Activated naive CD4-positive, alpha-beta T cell treated with anti-CD3 and anti-CD28 coated beads for 36 hours (primary cell): ENCODE data around the gene MAN1C1. TPM values are rescaled to one million over a fixed set of nuclear protein-coding genes. Genes with fewer than 3 reads are reported as not detected.
"Not testable (repeated sequence)": the region's sequence is repeated elsewhere in the genome, so short reads cannot be mapped to it uniquely, and the experiment has no call there.

Experiments used
- CTCF ChIA-PET: fragments of 350-600 bp; sonication (Branson Sonifier 250); formaldehyde crosslinking; loops from one replicate; lab custom pipeline; 2021; ENCODE audit warnings: antibody characterized with exemption; lab: Charles Lee
- DNase-seq: peaks from one replicate; pipeline ENCODE4 v3.0.0-alpha.2; 2020
- H3K27ac Mint-ChIP-seq: one replicate; pipeline ENCODE4 v1.8.0; 2021; ENCODE audit warnings: mild to moderate bottlenecking, mixed read lengths
- H3K27me3 Mint-ChIP-seq: one replicate; pipeline ENCODE4 v1.8.0; 2021; ENCODE audit warnings: low read depth, mixed read lengths
- H3K36me3 Mint-ChIP-seq: one replicate; pipeline ENCODE4 v1.8.0; 2021; ENCODE audit warnings: low read depth, mixed read lengths
- H3K4me1 Mint-ChIP-seq: one replicate; pipeline ENCODE4 v1.8.0; 2021; ENCODE audit warnings: low read depth, mixed read lengths
- H3K4me3 Mint-ChIP-seq: one replicate; pipeline ENCODE4 v1.8.0; 2021; ENCODE audit warnings: mild to moderate bottlenecking, moderate library complexity, mixed read lengths
- H3K9me3 Mint-ChIP-seq: one replicate; pipeline ENCODE4 v1.8.0; 2021; ENCODE audit warnings: mixed read lengths
- intact Hi-C: fragments of 100-400 bp; cut with micrococcal nuclease; formaldehyde crosslinking; loops from one replicate; pipeline ENCODE4 v1.15.1; 2023
- total RNA-seq, 2 experiments: library from RNA; stranded (reverse); gene quantifications; one replicate each; pipeline ENCODE4 v1.2.3, GENCODE V29; 2021

Gene MAN1C1
- total RNA-seq, 2 experiments from 2014 or later, result 4.9 to 6.3 TPM

DNA sequence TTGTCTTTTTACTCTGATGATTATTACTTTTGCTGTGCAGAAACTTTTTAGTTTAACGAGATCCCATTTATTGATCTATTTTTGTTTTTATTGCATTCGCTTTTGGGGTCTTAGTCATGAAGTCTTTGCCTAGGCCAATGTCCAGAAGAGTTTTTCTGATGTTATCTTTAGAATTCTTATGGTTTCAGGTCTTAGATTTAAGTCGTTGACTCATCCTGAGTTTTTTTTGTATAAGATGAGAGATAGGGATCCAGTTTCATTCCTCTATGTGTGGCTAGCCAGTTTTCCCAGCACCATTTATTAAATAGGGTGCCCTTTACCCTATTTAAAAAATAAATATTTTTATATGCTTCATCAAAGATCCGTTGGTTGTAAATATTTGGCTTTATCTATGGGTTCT lies 13.2 kb downstream of the MAN1C1 start:
- Mint-ChIP-seq H3K4me3 (peak overlapping the region; percentile 7), H3K36me3 (no peaks in the 10 kb centered on the region), H3K27me3 (no peaks in the 10 kb centered on the region), H3K27ac (peak overlapping the region; percentile 2), H3K4me1 (peaks cover 67% of the 10 kb centered on the region), H3K9me3 (peaks cover 5% of the 10 kb centered on the region)
- intact Hi-C loops, result loop anchor here (1.0 kb wide), 3 partner anchors 11 to 46 kb away; no protein-coding TSS in a partner anchor
- CTCF ChIA-PET, result no interaction called here
- no peak for DNase-seq

DNA sequence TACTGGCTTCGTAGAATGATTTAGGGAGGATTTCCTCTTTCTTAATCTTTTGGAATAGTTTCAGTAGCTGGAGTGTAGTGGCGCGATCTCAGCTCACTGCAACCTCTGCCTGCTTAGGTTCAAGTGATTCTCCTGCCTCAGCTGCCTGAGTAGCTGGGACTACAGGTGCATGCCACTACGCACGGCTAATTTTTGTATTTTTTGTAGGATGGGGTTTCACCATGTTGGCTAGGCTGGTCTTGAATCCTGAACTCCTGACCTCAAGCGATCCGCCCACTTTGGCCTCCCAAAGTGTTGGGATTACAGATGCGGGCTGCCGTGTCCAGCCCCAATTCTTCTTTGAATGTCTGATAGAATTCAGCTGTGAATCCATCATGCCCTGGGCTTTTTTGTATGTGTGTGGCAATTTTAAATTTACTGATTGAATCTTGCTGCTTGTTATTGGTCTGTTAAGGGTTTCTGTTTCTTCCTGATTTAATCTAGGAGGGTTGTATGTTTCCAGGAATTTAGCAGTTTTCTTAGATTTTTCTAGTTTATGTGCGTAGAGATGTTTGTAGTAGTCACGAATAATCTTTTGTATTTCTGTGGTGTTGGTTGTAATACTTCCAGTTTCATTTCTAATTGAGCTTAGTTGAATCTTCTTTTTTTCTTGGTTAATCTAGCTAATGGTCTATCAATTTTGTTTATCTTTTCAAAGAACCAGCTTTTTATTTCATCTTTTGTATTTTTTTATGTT lies 15.3 kb downstream of the MAN1C1 start:
- Mint-ChIP-seq H3K36me3 (peaks cover 5% of the 10 kb centered on the region), H3K4me3 (peak overlapping the region; percentile 82), H3K4me1 (peaks cover 71% of the 10 kb centered on the region), H3K9me3 (peaks cover 5% of the 10 kb centered on the region), H3K27ac (peak overlapping the region; percentile 87), H3K27me3 (no peaks in the 10 kb centered on the region)
- peak; percentile 34 for DNase-seq
- intact Hi-C loops, result no loop called here
- CTCF ChIA-PET, result interaction anchor here (0.5 to 2.3 kb wide), 10 partner anchors 8 to 167 kb away, joined by 3 to 30 read pairs (median 3); no protein-coding TSS in a partner anchor

DNA sequence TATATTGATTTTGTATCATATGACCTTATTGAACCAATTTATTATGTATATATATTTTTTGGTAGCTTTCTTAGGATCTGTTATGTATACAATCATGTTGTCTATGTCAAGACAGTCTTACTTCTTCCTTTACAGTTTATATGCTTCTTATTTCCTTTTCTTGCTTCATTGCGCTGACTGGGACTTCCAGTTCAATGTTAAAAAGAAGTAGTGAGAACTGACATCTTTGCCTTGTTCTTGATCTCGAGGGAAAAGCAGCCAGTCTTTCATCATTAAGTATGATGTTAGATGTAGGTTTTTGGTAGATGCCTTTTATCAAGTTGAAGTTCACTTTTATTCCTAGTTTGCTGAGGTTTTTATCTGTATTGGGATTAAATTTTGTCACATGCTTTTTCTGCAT lies 17.5 kb downstream of the MAN1C1 start:
- H3K27ac Mint-ChIP-seq, result peak overlapping the region; percentile 64
- H3K4me3 Mint-ChIP-seq, result peak overlapping the region; percentile 48
- peaks cover 5% of the 10 kb centered on the region for H3K9me3 Mint-ChIP-seq
- peaks cover 73% of the 10 kb centered on the region for H3K4me1 Mint-ChIP-seq
- CTCF ChIA-PET, result interaction anchor here (1.3 kb wide), 1 partner anchor 42 kb away, joined by 3 read pairs; no protein-coding TSS in a partner anchor
- intact Hi-C loops, result no loop called here
- peaks cover 5% of the 10 kb centered on the region for H3K36me3 Mint-ChIP-seq
- no peak for DNase-seq
- H3K27me3 Mint-ChIP-seq, result no peaks in the 10 kb centered on the region

DNA sequence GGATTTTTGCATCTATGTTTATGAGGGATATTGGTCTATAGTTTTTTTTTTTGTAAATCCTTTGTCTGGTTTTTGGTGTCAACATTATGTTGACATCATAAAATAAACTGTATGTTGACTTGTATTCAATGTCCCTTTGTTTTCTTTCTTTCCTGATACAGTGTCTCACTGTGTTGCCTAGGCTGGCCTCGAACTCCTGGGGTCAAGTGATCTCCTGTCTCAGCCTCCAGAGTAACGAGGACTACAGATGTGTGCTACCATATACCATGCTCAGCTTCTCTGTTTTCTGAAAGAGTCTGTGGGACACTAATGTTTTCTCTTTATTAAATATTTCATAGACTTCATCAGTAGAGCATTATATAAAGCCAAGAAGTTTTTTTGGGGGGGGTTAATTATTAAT lies 18.3 kb downstream of the MAN1C1 start:
- Mint-ChIP-seq H3K36me3 (peaks cover 9% of the 10 kb centered on the region), H3K27me3 (no peaks in the 10 kb centered on the region), H3K4me1 (peaks cover 72% of the 10 kb centered on the region), H3K9me3 (peaks cover 8% of the 10 kb centered on the region), H3K27ac (peak overlapping the region; percentile 25), H3K4me3 (peak overlapping the region; percentile 15)
- intact Hi-C loops, result no loop called here
- CTCF ChIA-PET, result interaction anchor here (1.2 kb wide), 1 partner anchor 10 kb away, joined by 4 read pairs; no protein-coding TSS in a partner anchor
- no peak for DNase-seq

DNA sequence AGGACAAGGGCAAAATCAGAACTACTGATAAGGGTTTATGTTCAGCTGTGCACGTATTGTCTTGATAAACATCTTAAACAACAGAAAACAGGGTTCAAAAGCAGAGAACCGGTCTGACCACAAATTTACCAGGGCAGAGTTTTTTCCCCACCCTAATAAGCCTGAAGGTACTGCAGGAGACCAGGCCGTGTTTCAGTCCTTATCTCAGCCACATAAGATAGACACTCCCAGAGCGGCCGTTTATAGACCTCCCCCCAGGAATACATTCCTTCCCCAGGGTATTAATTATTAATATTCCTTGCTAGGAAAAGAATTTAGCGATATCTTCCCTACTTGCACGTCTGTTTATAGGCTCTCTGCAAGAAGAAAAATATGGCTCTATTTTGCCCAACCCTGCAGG lies 19.6 kb downstream of the MAN1C1 start:
- H3K9me3 Mint-ChIP-seq, intact Hi-C loops, DNase-seq, H3K27me3 Mint-ChIP-seq, H3K36me3 Mint-ChIP-seq, H3K4me3 Mint-ChIP-seq, H3K27ac Mint-ChIP-seq: not testable (repeated sequence)
- CTCF ChIA-PET, result interaction anchor here (1.2 to 1.4 kb wide), 2 partner anchors 9 to 17 kb away, joined by 3 to 4 read pairs; no protein-coding TSS in a partner anchor
- peaks cover 73% of the 10 kb centered on the region for H3K4me1 Mint-ChIP-seq

DNA sequence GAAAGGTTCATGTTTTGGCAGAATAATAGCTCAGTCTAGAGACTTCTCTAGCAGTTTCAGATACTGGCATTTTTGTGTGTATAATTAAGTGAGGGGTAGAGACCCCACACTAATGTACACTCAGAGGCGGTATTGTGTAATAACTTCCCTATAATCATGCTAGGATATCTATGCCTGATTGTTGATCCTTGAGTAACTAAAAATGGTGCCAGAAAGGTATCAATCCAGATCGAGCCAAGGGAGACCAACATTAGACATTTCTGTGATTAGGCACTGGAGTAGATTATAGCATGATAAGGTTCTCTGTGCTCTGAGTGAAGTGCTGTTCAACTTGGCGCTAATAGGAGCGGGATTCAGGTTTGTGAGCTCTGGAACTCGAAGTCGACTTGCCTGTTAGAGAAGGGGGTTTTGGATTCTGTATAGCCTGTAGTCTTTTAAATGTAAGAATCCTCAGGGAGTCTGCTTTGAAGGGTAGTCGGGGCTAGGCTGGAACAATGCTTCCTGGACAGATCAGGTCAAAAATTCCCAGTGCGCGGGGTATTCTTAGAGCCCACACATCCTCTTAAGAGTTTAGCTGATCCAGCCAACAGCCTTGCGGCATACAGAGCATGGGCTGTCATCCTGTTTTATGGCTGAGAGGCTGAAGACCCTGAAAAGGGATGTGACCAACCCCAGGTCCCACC lies 24.2 kb downstream of the MAN1C1 start:
- intact Hi-C loops, result no loop called here
- CTCF ChIA-PET, result interaction anchor here (0.8 to 1.0 kb wide), 2 partner anchors 18 to 22 kb away, joined by 4 to 5 read pairs; no protein-coding TSS in a partner anchor
- H3K36me3 Mint-ChIP-seq, result peaks cover 7% of the 10 kb centered on the region
- peaks cover 75% of the 10 kb centered on the region for H3K4me1 Mint-ChIP-seq
- no peak overlapping the region for H3K4me3 Mint-ChIP-seq
- no peak overlapping the region for H3K27ac Mint-ChIP-seq
- H3K27me3 Mint-ChIP-seq, result no peaks in the 10 kb centered on the region
- DNase-seq, result no peak
- peaks cover 6% of the 10 kb centered on the region for H3K9me3 Mint-ChIP-seq

DNA sequence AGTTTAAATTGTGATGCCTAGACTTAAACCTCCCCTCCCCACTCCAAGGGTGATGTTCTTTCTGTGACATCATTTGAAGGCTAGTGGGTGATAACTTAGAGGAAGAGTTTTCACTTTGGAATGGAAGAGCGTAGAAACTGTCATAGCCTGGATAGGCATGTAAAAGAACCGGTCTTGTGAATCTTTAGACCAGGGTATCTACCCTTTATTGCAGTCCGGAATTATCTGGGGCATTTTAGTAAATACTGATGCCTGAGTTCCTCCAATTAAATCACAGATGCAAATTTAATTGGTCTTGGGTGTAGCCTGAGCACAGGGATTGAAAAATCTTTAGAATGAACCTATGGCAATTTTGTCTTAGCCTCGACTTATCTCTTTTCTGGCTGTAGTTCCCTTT lies 24.7 kb downstream of the MAN1C1 start:
- peaks cover 3% of the 10 kb centered on the region for H3K9me3 Mint-ChIP-seq
- H3K36me3 Mint-ChIP-seq, result peaks cover 3% of the 10 kb centered on the region
- intact Hi-C loops, result no loop called here
- H3K4me1 Mint-ChIP-seq, result peaks cover 70% of the 10 kb centered on the region
- no peaks in the 10 kb centered on the region for H3K27me3 Mint-ChIP-seq
- H3K27ac Mint-ChIP-seq, result no peak overlapping the region
- CTCF ChIA-PET, result no interaction called here
- peak overlapping the region; percentile 68 for H3K4me3 Mint-ChIP-seq
- DNase-seq, result no peak

DNA sequence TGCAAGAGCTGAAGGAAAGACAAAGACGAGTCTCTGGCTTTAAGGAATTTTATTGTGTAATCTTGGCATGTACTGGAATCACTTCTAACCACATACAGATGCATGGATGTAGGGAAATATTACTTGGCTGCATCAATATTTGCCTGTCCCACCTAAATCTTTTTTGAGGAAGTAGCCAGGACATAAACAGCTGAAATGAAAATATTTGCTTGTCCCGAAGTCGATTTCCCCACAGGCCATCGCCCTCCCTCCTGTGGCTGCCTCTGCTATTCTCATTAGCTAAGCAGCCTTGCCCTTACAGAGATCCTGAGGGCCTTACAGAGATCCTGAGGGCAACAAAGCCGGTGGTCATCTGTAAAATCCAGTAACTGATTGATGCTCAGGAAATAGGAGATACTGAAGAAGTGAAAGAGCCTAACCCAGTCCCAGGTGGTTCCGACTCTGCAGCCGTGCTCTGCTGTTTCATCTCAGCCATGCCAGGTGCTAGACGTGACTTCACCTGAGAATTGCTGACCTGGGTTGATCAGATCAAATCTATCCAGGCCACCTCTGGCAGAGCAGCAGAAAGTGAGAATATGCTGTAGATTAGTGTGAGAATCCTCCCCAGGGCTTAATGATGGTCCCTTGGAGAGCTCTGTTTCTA lies 25.5 kb downstream of the MAN1C1 start:
- DNase-seq, result peak; percentile 45
- H3K36me3 Mint-ChIP-seq, result peaks cover 3% of the 10 kb centered on the region
- H3K9me3 Mint-ChIP-seq, result peaks cover 3% of the 10 kb centered on the region
- CTCF ChIA-PET, result interaction anchor here (1.0 to 3.8 kb wide), 6 partner anchors 10 to 159 kb away, joined by 3 to 24 read pairs (median 5); no protein-coding TSS in a partner anchor
- intact Hi-C loops, result loop anchor here (1.0 kb wide), 3 partner anchors 13 to 34 kb away; no protein-coding TSS in a partner anchor
- H3K27me3 Mint-ChIP-seq, result no peaks in the 10 kb centered on the region
- peak overlapping the region; percentile 68 for H3K4me3 Mint-ChIP-seq
- H3K27ac Mint-ChIP-seq, result peak overlapping the region; percentile 77
- H3K4me1 Mint-ChIP-seq, result peaks cover 73% of the 10 kb centered on the region

DNA sequence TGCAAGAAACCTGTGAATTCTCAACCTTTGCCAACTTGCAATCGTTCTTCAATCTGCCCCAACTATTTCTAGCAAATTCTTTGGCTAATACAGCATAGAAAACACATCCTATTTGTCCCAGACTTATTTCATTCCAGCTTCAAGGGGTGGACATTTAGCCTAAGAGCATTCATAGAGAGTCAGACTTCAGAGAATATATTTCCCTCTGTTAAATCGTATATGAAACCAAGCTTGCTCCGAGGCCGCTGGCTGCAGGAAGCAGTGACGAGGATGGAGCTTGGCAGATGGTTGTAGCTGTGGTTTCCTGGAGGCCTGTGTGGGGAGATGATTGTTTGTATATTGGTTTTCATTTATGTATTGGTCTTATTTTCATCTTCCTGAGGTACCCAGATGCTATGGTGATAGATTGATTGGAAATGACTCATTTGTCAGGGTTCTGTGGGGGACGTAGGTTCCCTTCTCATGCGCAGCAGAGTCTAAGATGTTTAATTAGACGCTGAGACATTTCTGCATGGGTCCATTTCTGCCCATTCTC lies 26.1 kb downstream of the MAN1C1 start:
- no peaks in the 10 kb centered on the region for H3K27me3 Mint-ChIP-seq

DNA sequence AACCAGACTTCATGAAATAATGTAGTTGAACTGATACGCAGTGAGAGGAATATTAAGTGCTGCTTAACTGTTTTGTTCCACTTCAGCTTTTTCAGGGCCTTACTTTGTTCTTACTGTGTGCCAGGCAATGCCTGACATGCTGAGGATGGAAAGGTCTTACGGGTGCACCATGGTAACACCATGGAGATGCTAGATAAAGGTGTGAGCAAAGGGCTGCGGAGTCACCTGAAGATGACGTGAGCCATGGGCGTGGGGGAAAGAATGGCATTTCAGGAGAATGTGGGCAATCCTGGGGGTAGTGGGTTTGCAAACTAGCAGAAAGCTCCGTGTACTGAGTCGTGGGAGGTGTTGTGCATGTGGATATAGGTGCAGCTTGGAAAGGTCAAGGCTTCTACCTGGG lies 27.3 kb downstream of the MAN1C1 start:
- H3K27me3 Mint-ChIP-seq, result no peaks in the 10 kb centered on the region

More for the DNA sequence above, 26.1 kb downstream of the MAN1C1 start:
- peaks cover 3% of the 10 kb centered on the region for H3K36me3 Mint-ChIP-seq
- H3K4me1 Mint-ChIP-seq, result peaks cover 76% of the 10 kb centered on the region
- H3K9me3 Mint-ChIP-seq, result peaks cover 3% of the 10 kb centered on the region
- intact Hi-C loops, result loop anchor here (1.0 kb wide), 3 partner anchors 13 to 34 kb away; no protein-coding TSS in a partner anchor
- CTCF ChIA-PET, result interaction anchor here (1.0 to 3.8 kb wide), 6 partner anchors 11 to 158 kb away, joined by 3 to 24 read pairs (median 5); no protein-coding TSS in a partner anchor
- H3K4me3 Mint-ChIP-seq, result peak overlapping the region; percentile 68
- peak; percentile 86 for DNase-seq
- H3K27ac Mint-ChIP-seq, result peak overlapping the region; percentile 77

DNA sequence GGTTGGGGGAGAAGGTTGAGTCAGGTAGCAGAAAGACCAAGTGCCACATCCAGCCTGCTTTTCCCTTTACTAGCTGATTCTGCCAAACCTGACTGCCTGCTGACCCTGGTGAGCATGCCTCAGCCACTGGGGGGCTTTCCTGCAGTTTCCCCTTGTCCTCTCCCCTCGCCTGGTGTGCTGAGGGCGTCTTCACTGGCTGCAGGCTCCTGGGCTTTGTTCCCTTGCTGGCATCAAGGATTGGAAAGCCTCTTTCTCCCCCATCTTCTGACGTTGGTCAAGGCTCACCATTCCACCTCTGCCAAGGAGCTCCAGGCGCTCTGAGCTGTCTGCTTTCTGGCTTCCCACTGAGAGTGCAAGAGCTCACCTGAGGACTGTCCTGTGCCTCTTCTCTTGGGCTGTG lies 28.4 kb downstream of the MAN1C1 start:
- CTCF ChIA-PET, result interaction anchor here (0.5 to 3.8 kb wide), 5 partner anchors 9 to 162 kb away, joined by 3 to 24 read pairs (median 4); no protein-coding TSS in a partner anchor
- no peaks in the 10 kb centered on the region for H3K36me3 Mint-ChIP-seq
- no peak for DNase-seq
- H3K27me3 Mint-ChIP-seq, result no peaks in the 10 kb centered on the region
- no peak overlapping the region for H3K27ac Mint-ChIP-seq
- peaks cover 73% of the 10 kb centered on the region for H3K4me1 Mint-ChIP-seq
- H3K9me3 Mint-ChIP-seq, result no peaks in the 10 kb centered on the region
- intact Hi-C loops, result no loop called here
- no peak overlapping the region for H3K4me3 Mint-ChIP-seq

More for the DNA sequence above, 27.3 kb downstream of the MAN1C1 start:
- Mint-ChIP-seq H3K27ac (no peak overlapping the region), H3K4me3 (peak overlapping the region; percentile 13), H3K36me3 (peaks cover 3% of the 10 kb centered on the region), H3K9me3 (peaks cover 3% of the 10 kb centered on the region), H3K4me1 (peaks cover 77% of the 10 kb centered on the region)
- CTCF ChIA-PET, result interaction anchor here (3.8 kb wide), 1 partner anchor 25 kb away, joined by 24 read pairs; no protein-coding TSS in a partner anchor
- intact Hi-C loops, result no loop called here
- DNase-seq, result no peak
